ENCODE measurements around the gene CD74.

DNA sequence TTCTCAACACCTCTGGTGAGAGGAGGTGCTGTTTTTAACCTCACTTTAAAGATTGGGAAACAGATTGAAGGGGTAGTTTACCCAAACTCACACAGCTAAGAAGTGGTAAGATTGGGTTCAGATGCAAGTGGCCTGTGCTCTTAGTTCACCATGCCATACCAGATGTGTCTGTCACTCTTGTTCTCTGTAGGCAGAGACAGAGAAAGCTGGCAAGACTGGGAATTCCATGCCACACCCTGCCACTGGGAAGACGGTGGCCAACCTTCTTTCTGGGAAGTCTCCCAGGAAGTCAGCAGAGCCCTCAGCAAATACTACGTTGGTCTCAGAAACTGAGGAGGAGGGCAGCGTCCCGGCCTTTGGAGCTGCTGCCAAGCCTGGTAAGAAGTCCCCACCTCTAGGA is 44.2 kb downstream of the CD74 start:
- no peak for TF ChIP-seq POLR2A (IDR thresholded peaks at IDR 0.05)
- TF ChIP-seq, protein P1, sequence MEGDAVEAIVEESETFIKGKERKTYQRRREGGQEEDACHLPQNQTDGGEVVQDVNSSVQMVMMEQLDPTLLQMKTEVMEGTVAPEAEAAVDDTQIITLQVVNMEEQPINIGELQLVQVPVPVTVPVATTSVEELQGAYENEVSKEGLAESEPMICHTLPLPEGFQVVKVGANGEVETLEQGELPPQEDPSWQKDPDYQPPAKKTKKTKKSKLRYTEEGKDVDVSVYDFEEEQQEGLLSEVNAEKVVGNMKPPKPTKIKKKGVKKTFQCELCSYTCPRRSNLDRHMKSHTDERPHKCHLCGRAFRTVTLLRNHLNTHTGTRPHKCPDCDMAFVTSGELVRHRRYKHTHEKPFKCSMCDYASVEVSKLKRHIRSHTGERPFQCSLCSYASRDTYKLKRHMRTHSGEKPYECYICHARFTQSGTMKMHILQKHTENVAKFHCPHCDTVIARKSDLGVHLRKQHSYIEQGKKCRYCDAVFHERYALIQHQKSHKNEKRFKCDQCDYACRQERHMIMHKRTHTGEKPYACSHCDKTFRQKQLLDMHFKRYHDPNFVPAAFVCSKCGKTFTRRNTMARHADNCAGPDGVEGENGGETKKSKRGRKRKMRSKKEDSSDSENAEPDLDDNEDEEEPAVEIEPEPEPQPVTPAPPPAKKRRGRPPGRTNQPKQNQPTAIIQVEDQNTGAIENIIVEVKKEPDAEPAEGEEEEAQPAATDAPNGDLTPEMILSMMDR (IDR thresholded peaks at IDR 0.05 in 4 of 5, conservative IDR thresholded peaks at IDR 0.05 in 1 of 5): no peak

Measured in gastrocnemius medialis (tissue), 4 donors.